OCI-LY7 (cell line): Measurements from ENCODE around the gene FTO.

Experiments
- EZH2phosphoT487 ChIP-seq: fragments of 200-600 bp; sonication (generic); IDR thresholded peaks from 2 replicates; pipeline ENCODE4 v1.6.1; 2018; ENCODE audit warnings: low read depth, borderline replicate concordance, mild to moderate bottlenecking, mixed run types, antibody characterized with exemption, low read length, moderate library complexity, mixed read lengths
- TF ChIP-seq, protein P1 (sequence below): fragments of 200-600 bp; sonication (generic); conservative IDR thresholded peaks from 2 replicates; pipeline ENCODE4 v1.5.1; 2014; ENCODE audit warnings: mild to moderate bottlenecking, antibody characterized with exemption, low read length, moderate library complexity, mixed read lengths

DNA sequence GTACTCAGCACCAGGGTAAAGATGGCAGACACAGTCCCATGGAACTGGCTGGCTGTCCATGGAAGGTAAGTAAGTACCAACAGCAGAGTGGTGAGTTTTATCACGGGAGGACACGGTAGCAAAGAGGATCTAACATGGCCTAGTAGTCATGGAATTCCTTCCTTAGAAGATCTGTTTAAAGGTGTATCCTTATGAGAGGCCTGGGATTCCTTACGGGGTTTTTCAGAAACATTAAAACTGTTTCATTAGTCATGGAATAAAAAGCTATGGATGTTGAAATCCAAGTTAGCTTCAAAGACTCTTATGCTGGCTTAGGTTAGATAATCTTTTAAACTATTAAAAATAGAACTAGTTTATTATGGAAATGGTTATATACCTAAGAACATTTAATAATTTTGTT is 7.4 kb downstream of the FTO start:
- TF ChIP-seq, protein P1, sequence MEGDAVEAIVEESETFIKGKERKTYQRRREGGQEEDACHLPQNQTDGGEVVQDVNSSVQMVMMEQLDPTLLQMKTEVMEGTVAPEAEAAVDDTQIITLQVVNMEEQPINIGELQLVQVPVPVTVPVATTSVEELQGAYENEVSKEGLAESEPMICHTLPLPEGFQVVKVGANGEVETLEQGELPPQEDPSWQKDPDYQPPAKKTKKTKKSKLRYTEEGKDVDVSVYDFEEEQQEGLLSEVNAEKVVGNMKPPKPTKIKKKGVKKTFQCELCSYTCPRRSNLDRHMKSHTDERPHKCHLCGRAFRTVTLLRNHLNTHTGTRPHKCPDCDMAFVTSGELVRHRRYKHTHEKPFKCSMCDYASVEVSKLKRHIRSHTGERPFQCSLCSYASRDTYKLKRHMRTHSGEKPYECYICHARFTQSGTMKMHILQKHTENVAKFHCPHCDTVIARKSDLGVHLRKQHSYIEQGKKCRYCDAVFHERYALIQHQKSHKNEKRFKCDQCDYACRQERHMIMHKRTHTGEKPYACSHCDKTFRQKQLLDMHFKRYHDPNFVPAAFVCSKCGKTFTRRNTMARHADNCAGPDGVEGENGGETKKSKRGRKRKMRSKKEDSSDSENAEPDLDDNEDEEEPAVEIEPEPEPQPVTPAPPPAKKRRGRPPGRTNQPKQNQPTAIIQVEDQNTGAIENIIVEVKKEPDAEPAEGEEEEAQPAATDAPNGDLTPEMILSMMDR = no peak
- no peak for TF ChIP-seq EZH2phosphoT487
